GM18502 (cell line): Measurements from ENCODE around the gene SLC1A7.

Experiments used
- ATAC-seq: cut with Tn5 transposase; IDR thresholded peaks from one replicate; pipeline ENCODE4 v1.9.1; 2021; ENCODE audit warnings: mild to moderate bottlenecking; ENCODE audit not compliant: unreplicated experiment, poor library complexity

Gene SLC1A7

GRCh38 chr1:53065391-53065790 lies 77.0 kb downstream of the SLC1A7 start:
- ATAC-seq, result no peak

GRCh38 chr1:53063744-53064515 lies 78.5 kb downstream of the SLC1A7 start:
- ATAC-seq, result no peak

DNA sequence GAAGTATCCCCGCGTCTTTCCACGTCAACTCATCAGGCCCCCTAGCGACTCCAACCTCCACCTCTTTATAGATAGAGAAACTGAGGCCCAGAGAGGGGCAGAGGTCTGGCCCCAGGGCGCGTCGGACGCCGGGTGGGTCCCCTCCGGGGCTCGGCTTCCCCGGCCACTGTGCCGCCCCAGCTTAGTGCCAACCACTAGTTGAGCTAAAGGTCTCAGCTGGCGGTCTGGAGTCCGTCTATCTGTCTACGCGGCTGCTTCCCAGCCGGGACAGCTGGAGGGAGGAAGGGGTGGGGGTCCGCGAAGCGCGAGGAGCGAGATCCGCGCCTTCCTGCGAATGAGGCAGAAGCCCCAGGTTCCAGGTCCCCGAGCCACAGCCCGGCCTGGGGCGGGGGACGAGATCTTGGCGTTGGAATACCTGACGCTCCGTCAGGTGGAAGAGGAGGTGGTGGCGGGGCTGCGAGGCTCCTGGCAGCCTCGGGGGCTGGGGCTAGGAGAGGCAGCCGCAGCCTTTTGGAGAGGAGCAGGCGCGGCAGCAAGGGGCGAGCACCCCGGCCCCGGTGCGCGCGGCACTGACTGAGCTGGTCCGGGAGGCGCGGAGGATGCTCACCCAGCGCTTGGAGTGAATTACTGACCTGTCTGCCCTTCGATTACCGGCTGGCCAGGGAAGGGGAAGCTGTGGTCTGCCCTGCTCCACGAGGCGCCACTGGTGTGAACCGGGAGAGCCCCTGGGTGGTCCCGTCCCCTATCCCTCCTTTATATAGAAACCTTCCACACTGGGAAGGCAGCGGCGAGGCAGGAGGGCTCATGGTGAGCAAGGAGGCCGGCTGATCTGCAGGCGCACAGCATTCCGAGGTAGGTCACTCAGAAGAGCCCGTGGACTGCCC lies 79.5 kb downstream of the SLC1A7 start:
- no peak for ATAC-seq

- ATAC-seq, result no peak
Measured at GRCh38 chr1:53061859-53062707, 80.4 kb downstream of the SLC1A7 start, which contains the start of gene PODN. Gene PODN (plus strand): TSS chr1:53062213. CDS start chr1:53069856, 7,643 bp downstream.

DNA sequence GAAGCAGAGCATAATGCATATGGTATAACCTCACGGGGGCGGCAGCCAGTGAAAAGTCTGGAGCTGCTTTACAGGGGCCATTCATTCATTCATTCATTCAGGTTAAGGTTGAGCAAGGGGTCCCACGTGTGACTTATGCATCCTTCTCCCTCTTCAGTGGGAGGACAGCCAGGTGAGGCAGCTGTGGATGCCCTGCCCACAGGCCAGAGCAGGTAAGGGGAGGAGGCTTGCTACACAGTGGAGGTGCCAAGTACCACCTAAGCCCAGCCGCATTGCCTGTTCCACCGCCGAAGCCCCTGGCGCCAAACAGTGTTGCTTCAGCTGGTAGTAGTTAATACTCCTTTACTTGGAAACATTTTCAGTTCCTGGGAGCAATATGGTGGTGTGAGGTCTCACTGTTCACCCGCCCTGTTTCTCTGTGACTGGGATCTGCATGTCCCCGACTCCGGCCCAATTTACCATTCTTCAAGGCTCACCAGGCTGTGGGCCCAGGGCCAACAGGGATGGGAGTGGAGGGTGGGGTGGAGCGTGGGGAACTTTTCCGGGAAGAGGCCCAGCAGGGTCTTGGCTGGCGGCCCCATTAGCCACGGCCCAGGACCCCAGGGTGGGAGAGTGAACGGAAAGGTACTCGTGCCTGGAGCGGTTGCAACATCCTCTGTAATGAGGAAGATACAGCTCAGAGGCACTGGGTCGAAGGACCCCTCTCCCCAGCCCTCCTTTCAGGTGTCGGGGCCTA lies 81.1 kb downstream of the SLC1A7 start:
- no peak for ATAC-seq

- no peak for ATAC-seq
Measured at GRCh38 chr1:53060579-53060978, 81.9 kb downstream of the SLC1A7 start.

GRCh38 chr1:53057127-53057526 lies 85.3 kb downstream of the SLC1A7 start:
- no peak for ATAC-seq

- no peak for ATAC-seq
Measured at GRCh38 chr1:53051676-53052075, 90.8 kb downstream of the SLC1A7 start.

DNA sequence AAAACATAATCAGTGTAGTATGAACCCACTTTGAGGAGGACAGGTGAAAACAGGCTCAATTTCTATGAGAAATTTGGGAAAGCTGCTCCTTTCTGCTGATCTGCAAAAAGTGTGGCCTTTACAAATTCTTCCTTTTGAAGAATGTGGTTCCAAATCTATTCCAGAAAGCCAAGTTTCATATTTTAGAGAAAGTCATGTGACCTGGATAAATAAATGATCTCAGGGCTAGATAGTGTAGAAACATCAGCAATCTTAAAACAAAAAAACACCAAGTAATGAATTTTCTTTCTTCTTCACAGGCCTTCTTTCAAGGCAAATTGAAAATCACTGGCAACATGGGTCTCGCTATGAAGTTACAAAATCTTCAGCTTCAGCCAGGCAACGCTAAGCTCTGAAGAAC lies 92.1 kb downstream of the SLC1A7 start:
- ATAC-seq, result no peak

- no peak for ATAC-seq
Measured at GRCh38 chr1:53049574-53049967, 92.9 kb downstream of the SLC1A7 start.

DNA sequence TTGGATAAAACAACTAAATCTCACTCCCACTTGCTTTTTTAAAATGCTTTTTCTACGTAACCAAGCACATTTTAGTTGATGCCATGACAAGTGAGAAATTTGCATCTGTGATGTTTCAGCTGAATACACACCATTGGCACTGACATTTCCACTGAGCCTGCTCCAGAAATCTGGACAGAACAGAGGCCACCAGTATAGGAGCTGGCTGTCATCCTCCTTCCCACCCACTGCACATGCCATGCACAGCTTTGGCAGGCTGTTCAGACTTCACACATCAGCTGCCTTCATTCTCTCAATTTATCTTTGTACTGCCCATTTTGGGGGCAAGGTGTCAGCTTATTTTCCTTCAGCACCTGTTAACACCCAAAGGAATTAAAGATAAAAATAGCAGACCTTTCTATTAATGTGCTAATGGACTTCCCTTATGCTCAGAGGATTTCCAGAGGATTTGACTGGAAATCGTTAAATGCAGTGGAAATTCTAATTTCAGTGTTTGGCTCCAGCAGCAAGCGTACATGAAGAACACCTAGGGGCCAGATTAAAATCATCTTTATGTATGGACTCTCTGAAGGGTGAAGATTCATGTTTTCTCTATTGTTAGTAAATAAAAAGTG lies 93.4 kb downstream of the SLC1A7 start:
- ATAC-seq, result no peak

DNA sequence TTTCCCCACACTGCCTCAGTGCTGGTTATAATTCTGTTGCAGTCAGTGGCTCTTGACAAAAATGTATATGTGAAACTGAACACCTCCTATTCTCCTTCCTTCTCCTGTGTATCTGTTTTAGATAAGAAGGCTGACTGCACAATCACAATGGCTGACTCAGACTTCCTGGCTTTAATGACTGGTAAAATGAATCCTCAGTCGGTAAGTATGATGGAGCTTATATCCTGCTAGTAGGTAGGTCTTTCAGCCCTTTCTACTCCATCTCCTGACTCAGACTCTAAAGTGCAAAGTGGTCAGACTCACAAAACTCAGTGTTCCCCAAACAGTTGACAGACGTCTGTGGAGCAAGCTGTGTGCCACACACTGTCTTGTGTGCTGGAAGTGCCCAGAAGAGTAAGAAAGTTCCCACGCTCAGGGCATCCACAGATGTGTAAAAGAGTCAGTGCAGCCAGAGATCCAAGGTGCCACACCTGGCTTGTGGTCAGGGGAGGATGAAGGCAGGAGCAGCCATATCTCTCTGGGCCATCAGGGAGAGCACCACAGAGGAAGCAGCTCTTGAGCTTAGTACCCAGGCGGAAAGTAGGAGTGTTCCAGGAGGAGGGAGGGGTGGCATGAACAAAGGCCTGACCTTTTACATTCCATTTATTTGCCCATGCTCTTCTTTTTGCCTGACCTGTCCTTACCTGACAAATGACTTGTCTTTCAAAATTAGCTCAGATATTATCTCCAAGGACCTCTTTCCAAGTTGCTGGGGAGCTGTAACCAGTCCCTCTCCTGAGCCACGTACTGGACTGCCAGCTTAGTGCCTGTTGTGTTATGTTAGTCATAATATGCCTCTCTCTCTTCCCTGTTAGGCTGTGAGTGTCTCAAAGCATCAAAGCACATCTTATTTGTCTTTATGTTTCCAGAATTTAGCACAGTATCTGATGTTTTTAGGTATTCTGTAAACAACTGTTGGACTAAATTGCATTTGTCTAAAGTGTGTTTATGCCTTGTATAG lies 94.4 kb downstream of the SLC1A7 start:
- ATAC-seq, result no peak

DNA sequence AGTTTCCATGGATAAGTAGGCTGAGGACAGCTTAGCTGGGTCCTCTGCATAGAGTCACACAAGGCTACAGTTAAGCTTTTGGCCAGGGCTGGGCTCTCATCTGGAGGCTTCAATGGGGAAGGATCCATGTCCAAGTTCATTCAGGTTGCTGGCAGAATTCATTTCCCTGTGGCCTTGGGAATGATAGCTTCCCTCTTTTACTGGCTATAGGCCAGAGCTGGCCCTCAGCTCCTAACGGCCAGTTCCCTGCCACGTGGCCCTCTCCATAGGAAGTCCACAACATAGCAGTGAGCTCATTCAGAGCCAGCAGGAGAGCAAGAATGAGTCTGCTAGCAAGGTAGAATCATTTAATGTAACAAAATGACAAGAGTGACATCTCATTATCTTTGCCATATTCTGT lies 95.5 kb downstream of the SLC1A7 start:
- no peak for ATAC-seq

DNA sequence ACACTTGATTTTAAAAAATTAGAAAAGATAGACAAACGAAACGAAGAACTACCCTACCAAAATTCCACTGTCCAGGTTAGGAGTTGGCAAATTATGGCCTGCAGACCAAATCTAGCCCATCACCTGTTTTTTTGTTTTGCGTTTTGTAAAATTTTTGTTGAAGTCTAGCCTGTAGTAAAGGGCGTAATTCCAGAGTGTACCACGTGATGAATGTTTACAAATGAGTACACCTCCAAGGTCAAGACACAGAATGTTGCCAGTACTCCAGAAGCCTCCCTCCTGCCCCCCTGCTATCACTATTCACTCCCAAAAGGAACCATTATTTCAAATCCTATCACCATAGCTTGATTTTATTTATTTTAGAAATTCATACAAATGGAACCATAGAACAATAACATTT lies 97.5 kb downstream of the SLC1A7 start:
- ATAC-seq, result no peak

DNA sequence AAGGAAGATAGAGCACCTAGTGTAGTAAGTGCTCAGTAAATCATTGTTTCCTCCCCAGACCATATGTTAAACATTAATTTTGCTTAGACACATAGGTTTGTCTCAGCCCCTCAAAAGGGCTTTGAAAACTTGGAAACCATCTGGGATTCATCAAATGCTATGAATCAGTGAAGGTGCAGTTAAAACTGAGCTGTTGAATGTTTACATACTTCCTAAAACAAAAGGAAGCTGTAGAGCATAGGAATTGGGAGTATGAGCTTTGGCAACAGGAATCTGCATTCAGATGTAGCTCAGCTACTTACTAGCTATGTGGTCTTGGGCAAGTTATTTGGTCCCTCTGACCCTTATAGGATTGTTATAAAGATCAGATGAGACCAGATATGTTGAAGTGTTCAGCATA lies 99.2 kb downstream of the SLC1A7 start:
- ATAC-seq, result no peak

- ATAC-seq, result no peak
Measured at GRCh38 chr1:53038566-53038965, 103.9 kb downstream of the SLC1A7 start.
